22Rv1 (cell line): ENCODE results near the gene PPL.

Source experiments
- CTCF ChIP-seq: fragments of 450-650 bp; IDR thresholded peaks from 2 replicates; pipeline ENCODE4 v1.5.1; 2017; ENCODE audit warnings: mild to moderate bottlenecking
- ZFX ChIP-seq: fragments of 450-650 bp; IDR thresholded peaks from 2 replicates; pipeline ENCODE4 v1.6.1; 2017; ENCODE audit warnings: antibody characterized with exemption, borderline replicate concordance

GRCh38 chr16:4891097-4891885 lies 45.7 kb downstream of the PPL start:
- TF ChIP-seq CTCF (no peak), ZFX (no peak)
